Astrocyte (in vitro differentiated cells and primary cell): ENCODE results near the gene CAPN5. TPM values are rescaled to one million over a fixed set of nuclear protein-coding genes. Genes with fewer than 3 reads are reported as not detected.

ENCODE experiments used
- DNase-seq: peaks from one replicate; pipeline ENCODE4 v3.0.0-alpha.2; 2010; ENCODE audit warnings: low read depth
- FAIRE-seq: peaks from 2 replicates; lab custom pipeline; 2011; peaks lifted over from hg19 to GRCh38; lab: Jason Lieb, UNC
- H2AFZ ChIP-seq: 2 replicates; pipeline ENCODE4 v1.6.0; 2012; ENCODE audit warnings: low read depth, low read length, inconsistent platforms
- H3K27ac ChIP-seq: 2 replicates; pipeline ENCODE4 v1.5.1; 2011; ENCODE audit warnings: low read depth, low read length, inconsistent platforms
- H3K27me3 ChIP-seq: 2 replicates; pipeline ENCODE4 v1.6.0; 2011; ENCODE audit warnings: low read length, inconsistent platforms; ENCODE audit not compliant: insufficient read depth
- H3K36me3 ChIP-seq: 2 replicates; pipeline ENCODE4 v1.5.1; 2011; ENCODE audit warnings: low read length, inconsistent platforms; ENCODE audit not compliant: insufficient read depth
- H3K4me1 ChIP-seq: 2 replicates; pipeline ENCODE4 v1.5.1; 2011; ENCODE audit warnings: low read length, inconsistent platforms; ENCODE audit not compliant: insufficient read depth
- H3K4me2 ChIP-seq: 2 replicates; pipeline ENCODE4 v1.6.0; 2012; ENCODE audit warnings: low read length, inconsistent platforms
- H3K4me3 ChIP-seq: 2 replicates; pipeline ENCODE4 v1.5.1; 2011; ENCODE audit warnings: low read depth, mild to moderate bottlenecking, low read length, inconsistent platforms; ENCODE audit not compliant: insufficient read depth
- H3K79me2 ChIP-seq: 2 replicates; pipeline ENCODE4 v1.6.0; 2012; ENCODE audit warnings: mild to moderate bottlenecking, low read length, inconsistent platforms; ENCODE audit not compliant: insufficient read depth
- H3K9ac ChIP-seq: 2 replicates; pipeline ENCODE4 v1.6.0; 2012; ENCODE audit warnings: mild to moderate bottlenecking, low read length, inconsistent platforms
- H3K9me3 ChIP-seq: 2 replicates; pipeline ENCODE4 v1.5.1; 2012; ENCODE audit warnings: low read depth, mild to moderate bottlenecking, low read length, inconsistent platforms; ENCODE audit not compliant: insufficient read depth
- H4K20me1 ChIP-seq: 2 replicates; pipeline ENCODE4 v1.6.0; 2012; ENCODE audit warnings: low read length, inconsistent platforms; ENCODE audit not compliant: insufficient read depth
- H3K27ac Mint-ChIP-seq: one replicate; pipeline ENCODE4 v1.8.0; 2021; ENCODE audit warnings: mild to moderate bottlenecking, mixed read lengths; ENCODE audit not compliant: unreplicated experiment
- H3K27me3 Mint-ChIP-seq: one replicate; pipeline ENCODE4 v1.8.0; 2021; ENCODE audit warnings: low read depth, mixed read lengths; ENCODE audit not compliant: unreplicated experiment
- H3K36me3 Mint-ChIP-seq: one replicate; pipeline ENCODE4 v1.8.0; 2021; ENCODE audit warnings: low read depth, mixed read lengths; ENCODE audit not compliant: unreplicated experiment
- H3K4me1 Mint-ChIP-seq: one replicate; pipeline ENCODE4 v1.8.0; 2021; ENCODE audit warnings: low read depth, mixed read lengths; ENCODE audit not compliant: unreplicated experiment
- H3K4me3 Mint-ChIP-seq: one replicate; pipeline ENCODE4 v1.8.0; 2021; ENCODE audit warnings: mild to moderate bottlenecking, moderate library complexity, mixed read lengths; ENCODE audit not compliant: unreplicated experiment
- H3K9me3 Mint-ChIP-seq: one replicate; pipeline ENCODE4 v1.8.0; 2021; ENCODE audit warnings: mild to moderate bottlenecking, mixed read lengths; ENCODE audit not compliant: unreplicated experiment
- CTCF ChIP-seq: IDR thresholded peaks from 2 replicates; pipeline ENCODE4 v1.5.1; 2011; ENCODE audit warnings: low read depth, mild to moderate bottlenecking, inconsistent platforms, low read length, moderate library complexity; ENCODE audit not compliant: insufficient read depth
- EZH2 ChIP-seq: IDR thresholded peaks from 2 replicates; pipeline ENCODE4 v1.6.1; 2012; ENCODE audit warnings: mild to moderate bottlenecking, low read length, inconsistent platforms; ENCODE audit not compliant: insufficient read depth
- total RNA-seq: library from RNA; stranded (reverse); gene quantifications from 2 replicates; pipeline ENCODE4 v1.2.1, GENCODE V29; 2021

The CAPN5 gene
- total RNA-seq, 1 donor from 2014 or later = 17.4 TPM

- Histone ChIP-seq H2AFZ (no peak overlapping the region), H3K79me2 (no peaks in the 10 kb centered on the region), H3K4me3 (no peak overlapping the region), H3K27me3 (no peaks in the 10 kb centered on the region), H3K9me3 (no peaks in the 10 kb centered on the region), H3K27ac (no peak overlapping the region), H3K9ac (no peak overlapping the region), H3K4me2 (no peak overlapping the region), H4K20me1 (no peaks in the 10 kb centered on the region), H3K4me1 (no peaks in the 10 kb centered on the region), H3K36me3 (no peaks in the 10 kb centered on the region)
- TF ChIP-seq CTCF = no peak
- no peak for TF ChIP-seq EZH2
- Mint-ChIP-seq H3K27me3 (peaks cover 21% of the 10 kb centered on the region), H3K36me3 (peaks cover 3% of the 10 kb centered on the region), H3K4me3 (no peak overlapping the region), H3K4me1 (peaks cover 8% of the 10 kb centered on the region), H3K9me3 (no peaks in the 10 kb centered on the region), H3K27ac (no peak overlapping the region)
- DNase-seq (no peak), FAIRE-seq (no peak)
Measured at GRCh38 chr11:77171885-77172665, 105.3 kb downstream of the CAPN5 start.

- no peak overlapping the region for H3K4me2 ChIP-seq
- peaks cover 3% of the 10 kb centered on the region for H3K36me3 Mint-ChIP-seq
- DNase-seq = peak; percentile 12
Measured at GRCh38 chr11:77172666-77172982, 105.9 kb downstream of the CAPN5 start.

More at GRCh38 chr11:77172666-77172982, 105.9 kb downstream of the CAPN5 start:
- no peak overlapping the region for H2AFZ ChIP-seq
- H3K36me3 ChIP-seq = no peaks in the 10 kb centered on the region
- H3K9me3 ChIP-seq = no peaks in the 10 kb centered on the region
- no peak overlapping the region for H3K27ac ChIP-seq
- Mint-ChIP-seq H3K27ac (no peak overlapping the region), H3K27me3 (peaks cover 25% of the 10 kb centered on the region), H3K9me3 (no peaks in the 10 kb centered on the region), H3K4me3 (no peak overlapping the region), H3K4me1 (peaks cover 8% of the 10 kb centered on the region)
- no peaks in the 10 kb centered on the region for H3K79me2 ChIP-seq
- no peak overlapping the region for H3K9ac ChIP-seq
- no peaks in the 10 kb centered on the region for H3K4me1 ChIP-seq
- no peak for TF ChIP-seq CTCF
- TF ChIP-seq EZH2 = no peak
- no peaks in the 10 kb centered on the region for H4K20me1 ChIP-seq
- no peak for FAIRE-seq
- no peak overlapping the region for H3K4me3 ChIP-seq
- H3K27me3 ChIP-seq = no peaks in the 10 kb centered on the region
